ENCODE measurements around the gene TBL2.
"Not testable (repeated sequence)": the region's sequence is repeated elsewhere in the genome, so short reads cannot be mapped to it uniquely, and the experiment has no call there.

TBL2 gene

DNA sequence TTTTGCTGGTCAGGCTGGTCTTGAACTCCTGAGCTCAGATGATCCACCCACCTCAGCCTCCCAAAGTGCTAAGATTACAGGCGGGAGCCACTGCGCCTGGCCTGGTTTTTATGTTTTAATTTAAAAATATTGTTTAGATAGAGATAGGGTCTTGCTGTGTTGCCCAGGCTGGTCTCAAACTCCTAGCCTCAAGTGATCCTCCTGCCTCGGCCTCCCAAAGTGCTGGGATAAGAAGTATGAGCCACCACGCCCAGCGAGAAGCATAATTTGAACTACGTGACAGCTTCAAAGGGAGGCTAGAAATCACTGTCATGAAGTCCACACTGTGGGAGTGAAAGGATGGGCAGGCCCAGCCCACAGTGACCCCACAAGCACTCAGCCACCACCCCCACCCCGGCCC, 42.5 kb downstream of the TBL2 start:
- DNase-seq (ENCODE audit: low spot score) = not testable (repeated sequence)

DNA sequence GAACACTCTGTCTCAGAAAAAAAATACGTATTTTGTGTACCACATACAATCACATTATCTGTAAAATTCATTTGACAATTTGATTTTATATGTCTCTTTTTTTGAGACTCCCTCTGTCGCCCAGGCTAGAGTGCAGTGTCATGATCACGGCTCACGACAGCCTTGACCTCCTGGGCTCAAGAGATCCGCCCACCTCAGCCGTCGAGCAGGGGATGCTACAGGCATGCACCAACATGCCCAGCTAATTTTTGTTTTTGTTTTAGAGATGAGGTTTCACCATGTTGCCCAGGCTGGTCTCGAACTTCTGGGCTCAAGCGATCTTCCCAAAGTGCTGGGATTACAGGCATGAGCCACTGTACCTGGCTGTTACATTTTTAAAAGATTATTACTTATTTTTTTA, 44.6 kb downstream of the TBL2 start:
- no peak for DNase-seq (ENCODE audit: low spot score)

DNA sequence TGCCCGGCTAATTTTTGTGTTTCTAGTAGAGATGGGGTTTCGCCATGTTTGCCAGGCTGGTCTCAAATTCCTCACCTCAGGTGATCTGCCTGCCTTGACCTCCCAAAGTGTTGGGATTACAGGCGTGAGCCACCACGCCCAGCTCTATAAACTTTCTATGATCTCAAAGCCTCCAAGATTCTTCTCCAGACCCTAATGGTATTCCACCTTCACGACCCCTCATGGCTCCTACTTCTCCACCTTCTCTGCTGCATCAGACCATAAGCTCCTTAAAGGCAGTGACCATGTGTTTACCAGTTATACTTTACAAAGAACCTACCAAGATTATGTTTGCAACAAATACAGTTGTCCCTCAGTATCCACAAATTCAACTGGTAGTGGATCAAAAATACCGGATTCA, 46.2 kb downstream of the TBL2 start:
- no peak for DNase-seq (ENCODE audit: low spot score)

DNA sequence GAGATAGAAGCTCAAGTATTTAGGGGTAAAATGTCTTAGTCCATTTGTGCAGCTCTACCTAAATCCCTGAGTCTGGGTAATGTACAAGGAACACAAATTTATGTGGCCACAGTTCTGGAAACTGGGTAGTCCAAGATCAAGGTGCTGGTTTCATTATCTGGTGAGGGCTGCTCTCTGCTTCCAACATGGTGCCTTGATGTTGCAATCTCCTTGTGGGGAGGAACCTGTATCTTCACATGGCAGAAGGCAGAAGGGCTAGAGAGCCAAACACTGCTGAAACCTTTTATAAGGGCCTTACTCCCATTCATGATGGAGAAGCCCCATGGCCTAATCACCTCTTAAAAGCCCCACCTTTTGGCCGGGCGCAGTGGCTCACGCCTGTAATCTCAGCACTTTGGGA, 47.6 kb downstream of the TBL2 start:
- DNase-seq (ENCODE audit: low spot score) = no peak

DNA sequence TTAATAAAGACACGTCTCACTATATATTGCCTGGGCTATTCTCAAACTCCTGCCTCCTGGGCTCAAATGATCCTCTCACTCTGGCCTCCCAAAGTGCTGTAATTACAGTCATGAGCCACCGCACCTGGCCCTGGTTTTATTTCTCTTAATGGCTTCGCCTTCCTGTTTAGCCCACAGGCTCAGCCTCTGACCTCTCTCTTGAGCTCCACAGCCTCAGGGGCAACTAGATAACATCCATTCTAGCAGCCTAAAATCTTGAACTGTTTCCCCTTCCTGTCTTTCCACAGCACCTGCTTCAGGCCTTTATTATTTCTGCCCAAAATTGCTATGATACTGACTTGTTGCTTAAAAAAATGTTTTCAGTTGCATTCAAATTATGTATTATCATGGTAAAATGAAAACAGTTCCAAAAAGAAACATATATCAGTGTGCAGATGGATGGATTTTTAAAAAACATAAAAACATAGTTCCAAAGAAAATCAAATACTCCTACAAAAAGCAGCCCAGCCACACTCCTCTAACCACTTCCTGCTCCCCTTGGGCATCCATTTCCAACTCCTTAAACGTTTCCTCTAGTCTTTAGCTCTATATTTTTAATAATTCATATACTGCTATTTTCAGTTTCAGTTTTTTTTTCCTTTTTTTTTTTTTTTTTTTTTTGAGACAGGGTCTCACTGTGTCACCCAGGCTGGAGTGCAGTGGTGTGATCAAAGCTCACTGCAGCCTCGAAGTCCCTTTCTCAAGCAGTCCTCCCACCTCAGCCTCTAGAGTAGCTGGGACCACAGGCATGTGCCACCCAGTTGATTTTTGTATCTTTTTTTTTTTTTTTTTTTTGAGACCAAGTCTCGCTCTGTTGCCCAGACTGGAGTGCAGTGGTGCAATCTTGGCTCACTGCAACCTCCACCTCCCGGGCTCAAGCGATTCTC, 51.2 kb downstream of the TBL2 start:
- DNase-seq (ENCODE audit: low spot score) = no peak

DNA sequence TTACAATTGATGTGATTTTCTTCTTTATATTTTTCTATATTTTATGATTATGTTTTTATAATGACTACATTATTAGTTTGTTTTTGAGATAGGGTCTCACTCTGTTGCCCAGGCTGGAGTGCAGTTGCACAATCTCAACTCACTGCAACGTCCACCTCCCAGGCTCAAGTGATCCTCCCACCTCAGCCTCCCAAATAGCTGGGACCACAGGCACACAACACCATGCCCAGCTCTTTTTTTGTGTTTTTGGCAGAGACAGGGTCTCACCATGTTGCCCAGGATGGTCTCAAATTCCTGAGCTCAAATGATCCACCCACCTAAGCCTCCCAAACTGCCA, 52.3 kb downstream of the TBL2 start:
- not testable (repeated sequence) for DNase-seq (ENCODE audit: low spot score)

DNA sequence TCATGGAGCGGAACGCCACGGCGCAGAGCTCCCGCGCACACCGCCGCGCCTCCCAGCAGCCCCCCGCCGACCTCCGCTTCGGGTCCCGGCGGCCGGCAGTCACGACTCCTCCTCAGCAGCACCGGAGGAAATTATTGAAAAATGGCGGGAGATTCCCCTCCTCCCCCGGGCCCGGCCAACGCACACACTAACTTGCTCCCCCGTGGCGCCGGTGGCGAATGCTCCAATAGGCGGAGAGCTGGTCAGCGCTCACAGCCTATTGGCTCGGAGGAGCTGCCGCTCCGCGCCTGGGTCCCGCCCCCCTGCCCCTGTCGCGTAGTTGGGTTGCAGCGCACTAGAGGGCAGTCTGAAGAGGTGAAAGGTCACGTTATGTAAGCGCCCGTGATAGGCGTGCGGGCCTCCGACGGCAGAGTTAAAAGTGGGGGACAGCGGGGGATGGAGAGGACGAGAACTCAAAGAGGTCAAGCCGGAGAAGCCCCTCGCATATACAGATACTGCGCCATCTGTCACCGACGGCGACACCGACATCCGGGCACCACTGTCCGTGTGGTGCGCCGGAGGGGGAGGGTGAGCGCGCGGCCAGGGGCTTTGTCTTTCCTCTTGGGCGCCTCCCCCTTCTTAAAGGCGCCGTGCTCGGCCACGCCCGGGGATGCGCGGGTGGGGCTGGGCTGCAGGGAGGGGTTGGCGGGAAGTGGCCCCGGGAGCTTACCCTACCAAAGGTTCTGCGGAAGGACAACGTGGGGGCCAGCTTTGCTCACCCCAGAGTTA, 56.1 kb downstream of the TBL2 start, which contains the start of gene BAZ1B:
BAZ1B (minus strand) TSS at position 189 of the 768 bp plus-strand sequence. CDS start 360 bp downstream, outside the sequence.
- peak; percentile 100 for DNase-seq (ENCODE audit: low spot score)

DNA sequence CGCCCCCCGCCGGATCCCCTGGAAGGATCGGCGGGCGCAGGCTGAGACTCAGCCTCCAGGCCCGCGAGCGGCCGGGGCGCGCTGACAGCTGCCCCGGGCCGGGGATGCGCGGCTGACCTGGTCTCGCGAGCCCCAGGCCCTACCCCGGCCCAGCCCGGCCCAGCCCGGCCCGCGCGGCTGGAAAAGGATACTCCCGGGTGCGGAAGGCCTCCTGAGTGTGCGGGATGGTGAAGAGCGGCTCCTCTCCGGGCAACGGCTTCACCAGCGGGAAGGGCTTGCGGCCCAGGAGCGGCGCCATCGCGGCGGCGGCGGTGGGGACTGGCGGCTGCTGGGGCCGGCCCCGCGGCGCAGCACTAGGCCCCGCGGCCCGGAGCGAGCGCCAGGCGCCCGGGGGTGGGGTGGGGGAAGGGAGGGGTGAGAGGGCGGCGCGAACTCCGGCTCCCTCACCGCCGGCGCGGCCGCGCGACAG, 56.7 kb downstream of the TBL2 start:
- peak; percentile 57 for DNase-seq (ENCODE audit: low spot score)

DNA sequence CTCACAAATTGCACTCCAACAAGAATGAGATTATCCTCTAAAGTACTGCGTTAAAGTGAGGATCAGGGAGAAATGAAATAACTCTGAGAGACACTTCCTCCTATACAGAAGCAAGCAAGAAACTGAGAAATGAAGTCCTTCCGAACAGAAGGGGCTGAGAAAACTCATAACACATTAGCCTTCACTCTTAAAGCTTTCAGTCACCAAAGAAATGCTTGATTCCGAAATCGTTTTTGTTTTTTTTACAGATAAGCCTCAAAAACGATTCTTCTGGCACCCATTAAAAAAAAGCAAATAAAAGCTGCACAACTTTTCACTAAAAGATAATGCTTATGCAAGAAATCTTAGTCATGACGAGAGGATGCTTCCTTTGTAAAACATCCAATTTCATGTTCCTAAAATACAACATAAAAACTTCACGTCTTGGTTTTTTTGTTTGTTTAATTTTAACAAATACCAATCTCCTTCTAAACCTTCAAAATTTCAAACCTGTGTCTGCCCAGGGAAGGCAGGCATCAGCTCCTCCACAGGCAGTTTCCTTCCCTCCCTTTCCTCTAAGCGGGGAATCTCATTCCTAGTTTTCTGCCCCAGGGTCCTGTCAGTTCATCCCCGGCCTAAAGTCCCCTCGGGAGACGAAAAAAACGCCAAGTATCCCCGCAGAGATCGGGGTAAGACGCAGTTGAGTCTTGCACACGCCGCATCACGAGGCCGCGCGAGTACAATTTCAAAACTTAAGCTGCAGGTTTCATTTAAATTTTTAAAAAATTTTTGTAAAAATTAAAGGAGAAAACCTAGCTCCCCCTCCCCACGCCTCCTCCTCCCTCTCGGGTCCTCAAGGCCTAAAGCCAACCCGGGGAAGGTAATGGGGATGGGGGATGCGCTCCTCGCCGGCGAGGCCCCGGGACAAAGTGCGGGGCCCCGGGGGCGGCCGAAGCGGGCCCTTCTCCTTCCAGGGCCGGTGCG, 57.4 kb downstream of the TBL2 start:
- peak; percentile 42 for DNase-seq (ENCODE audit: low spot score)

DNA sequence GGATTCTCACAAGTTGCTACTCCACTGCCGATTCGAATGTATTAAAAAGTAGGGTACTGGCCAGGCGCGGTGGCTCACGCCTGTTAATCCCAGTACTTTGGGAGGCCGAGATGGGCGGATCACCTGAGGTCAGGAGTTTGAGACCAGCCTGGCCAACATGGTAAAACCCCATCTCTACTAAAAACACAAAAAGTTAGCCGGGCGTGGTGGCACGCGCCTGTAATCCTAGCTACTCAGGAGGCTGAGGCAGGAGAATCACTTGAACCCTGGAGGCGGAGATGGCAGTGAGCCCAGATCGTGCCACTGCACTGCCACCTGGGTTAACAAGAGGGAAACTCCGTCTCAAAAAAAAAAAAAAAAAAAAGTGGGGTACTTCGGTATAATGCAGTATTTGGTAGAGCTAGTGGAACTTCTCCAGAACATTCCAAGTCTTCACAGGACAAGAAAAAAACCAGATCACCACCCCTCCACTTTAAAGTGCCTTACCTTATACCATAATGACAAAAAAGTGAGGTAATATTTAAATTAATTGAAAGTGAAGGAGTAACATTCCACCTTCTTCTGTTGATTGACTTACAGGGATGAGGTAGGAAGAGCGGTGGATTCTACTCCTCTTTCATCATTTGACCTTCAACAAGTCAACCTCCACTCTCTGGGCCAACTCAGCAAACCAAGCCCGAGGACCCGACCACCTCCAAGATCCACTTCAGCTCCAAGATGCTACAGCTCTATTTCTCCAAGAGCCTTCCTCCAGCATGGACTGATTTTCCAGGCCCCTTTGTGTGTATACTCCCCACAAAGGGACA, 58.3 kb downstream of the TBL2 start:
- DNase-seq (ENCODE audit: low spot score) = peak; percentile 12

DNA sequence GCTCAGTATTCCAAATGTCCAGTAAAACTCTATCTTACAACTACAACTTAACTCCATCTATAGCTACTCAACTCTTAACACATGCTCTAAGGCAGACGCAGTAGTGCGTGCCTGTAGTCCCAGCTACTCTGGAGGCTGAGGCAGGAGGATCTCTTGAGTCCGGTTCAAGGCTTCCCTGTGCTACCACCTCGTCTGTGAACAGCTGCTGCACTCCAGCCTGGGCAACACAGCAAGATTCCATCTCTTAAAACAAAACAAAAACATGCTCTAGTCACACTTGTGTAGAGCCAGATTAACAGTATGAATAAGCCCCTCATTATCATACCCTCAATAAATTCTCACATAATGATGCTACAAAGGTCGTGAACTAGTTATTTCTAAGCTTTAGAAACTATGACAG, 59.9 kb downstream of the TBL2 start:
- DNase-seq (ENCODE audit: low spot score) = no peak
